ENCODE data around the gene SARS2. TPM values are rescaled to one million over a fixed set of nuclear protein-coding genes. Genes with fewer than 3 reads are reported as not detected.

The SARS2 gene
- total RNA-seq, 2 donors from 2014 or later: 27.2 to 37.2 TPM

DNA sequence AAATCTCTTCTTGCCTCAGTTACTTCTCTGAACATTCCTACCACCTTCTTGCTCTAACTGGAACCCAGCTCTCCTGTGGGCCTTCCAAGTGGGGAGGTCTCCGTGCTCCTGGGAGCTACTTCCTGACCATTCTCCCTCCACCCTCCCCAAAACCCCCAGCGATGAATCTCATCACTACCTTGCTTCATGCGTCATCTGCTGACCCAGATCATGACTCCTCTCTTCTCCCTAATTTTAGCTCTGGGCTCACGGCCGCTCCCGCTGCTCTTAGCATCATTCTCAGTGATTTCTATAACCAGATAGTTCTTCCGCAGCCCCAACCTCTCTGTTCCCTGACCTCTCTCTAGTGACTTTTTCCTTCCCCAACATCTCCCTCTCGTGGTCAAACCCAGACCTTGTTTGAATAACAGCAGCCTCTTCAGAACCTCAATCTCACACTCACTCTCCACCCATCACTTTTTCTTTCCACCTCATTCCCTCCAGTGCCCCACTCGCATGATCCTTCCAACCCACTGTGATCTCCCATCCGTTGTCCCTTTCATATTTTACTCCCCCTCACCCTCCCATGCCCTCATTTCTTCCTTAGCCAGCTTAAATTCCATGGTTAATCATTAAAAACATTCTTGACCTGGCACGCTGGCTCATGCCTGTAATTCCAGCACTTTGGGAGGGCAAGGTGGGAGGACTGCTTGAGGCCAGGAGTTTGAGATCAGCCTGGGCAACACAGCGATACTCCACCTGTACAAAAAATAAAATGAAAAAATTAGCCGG, 22.0 kb upstream of the SARS2 start:
- H3K27me3 ChIP-seq: no peaks in the 10 kb centered on the region
- H3K4me3 ChIP-seq: no peak overlapping the region
- TF ChIP-seq, protein P1, sequence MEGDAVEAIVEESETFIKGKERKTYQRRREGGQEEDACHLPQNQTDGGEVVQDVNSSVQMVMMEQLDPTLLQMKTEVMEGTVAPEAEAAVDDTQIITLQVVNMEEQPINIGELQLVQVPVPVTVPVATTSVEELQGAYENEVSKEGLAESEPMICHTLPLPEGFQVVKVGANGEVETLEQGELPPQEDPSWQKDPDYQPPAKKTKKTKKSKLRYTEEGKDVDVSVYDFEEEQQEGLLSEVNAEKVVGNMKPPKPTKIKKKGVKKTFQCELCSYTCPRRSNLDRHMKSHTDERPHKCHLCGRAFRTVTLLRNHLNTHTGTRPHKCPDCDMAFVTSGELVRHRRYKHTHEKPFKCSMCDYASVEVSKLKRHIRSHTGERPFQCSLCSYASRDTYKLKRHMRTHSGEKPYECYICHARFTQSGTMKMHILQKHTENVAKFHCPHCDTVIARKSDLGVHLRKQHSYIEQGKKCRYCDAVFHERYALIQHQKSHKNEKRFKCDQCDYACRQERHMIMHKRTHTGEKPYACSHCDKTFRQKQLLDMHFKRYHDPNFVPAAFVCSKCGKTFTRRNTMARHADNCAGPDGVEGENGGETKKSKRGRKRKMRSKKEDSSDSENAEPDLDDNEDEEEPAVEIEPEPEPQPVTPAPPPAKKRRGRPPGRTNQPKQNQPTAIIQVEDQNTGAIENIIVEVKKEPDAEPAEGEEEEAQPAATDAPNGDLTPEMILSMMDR (IDR thresholded peaks at IDR 0.05): no peak
- no peaks in the 10 kb centered on the region for H3K36me3 ChIP-seq
- peak overlapping the region in 1 of 2 donors; percentile 24 for H3K9ac ChIP-seq (ENCODE audit: low read depth in 2 of 2, low read length in 2 of 2)
- H3K4me1 ChIP-seq: peaks cover 6% of the 10 kb centered on the region
- H3K9me3 ChIP-seq: no peaks in the 10 kb centered on the region
- H3K27ac ChIP-seq: no peak overlapping the region
- peak; percentile 52 for DNase-seq
- intact Hi-C loops (cut with DNase I): loop anchor here (10.0 kb wide), 1 partner anchor 408 kb away; no protein-coding TSS in a partner anchor

DNA sequence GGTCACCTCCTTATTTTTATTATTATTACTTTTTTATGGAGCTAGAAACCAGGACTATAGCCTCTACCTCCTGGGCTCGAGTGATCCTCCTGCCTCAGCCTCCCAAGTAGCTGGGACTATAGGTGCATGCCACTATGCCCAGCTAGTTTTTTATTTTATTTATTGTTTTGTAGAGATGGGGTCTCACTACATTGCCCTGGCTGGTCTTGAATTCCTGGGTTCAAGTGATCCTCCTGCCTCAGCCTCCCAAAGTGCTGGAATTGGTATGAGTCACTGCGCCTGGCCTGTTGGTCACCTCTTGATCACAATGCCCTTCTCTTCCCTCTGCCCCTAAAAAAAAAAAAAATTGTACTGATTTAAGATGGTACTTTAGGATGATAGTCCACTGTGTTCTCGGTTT, 20.6 kb upstream of the SARS2 start:
- H3K9me3 ChIP-seq: no peaks in the 10 kb centered on the region
- no peak overlapping the region for H3K9ac ChIP-seq (ENCODE audit: low read depth in 2 of 2, low read length in 2 of 2)
- intact Hi-C loops (cut with DNase I): loop anchor here (10.0 kb wide), 1 partner anchor 406 kb away; no protein-coding TSS in a partner anchor
- no peaks in the 10 kb centered on the region for H3K36me3 ChIP-seq
- no peak overlapping the region for H3K4me3 ChIP-seq
- peaks cover 6% of the 10 kb centered on the region for H3K4me1 ChIP-seq
- H3K27ac ChIP-seq: no peak overlapping the region
- no peak for DNase-seq
- TF ChIP-seq, protein P1 (IDR thresholded peaks at IDR 0.05): no peak
- H3K27me3 ChIP-seq: no peaks in the 10 kb centered on the region

DNA sequence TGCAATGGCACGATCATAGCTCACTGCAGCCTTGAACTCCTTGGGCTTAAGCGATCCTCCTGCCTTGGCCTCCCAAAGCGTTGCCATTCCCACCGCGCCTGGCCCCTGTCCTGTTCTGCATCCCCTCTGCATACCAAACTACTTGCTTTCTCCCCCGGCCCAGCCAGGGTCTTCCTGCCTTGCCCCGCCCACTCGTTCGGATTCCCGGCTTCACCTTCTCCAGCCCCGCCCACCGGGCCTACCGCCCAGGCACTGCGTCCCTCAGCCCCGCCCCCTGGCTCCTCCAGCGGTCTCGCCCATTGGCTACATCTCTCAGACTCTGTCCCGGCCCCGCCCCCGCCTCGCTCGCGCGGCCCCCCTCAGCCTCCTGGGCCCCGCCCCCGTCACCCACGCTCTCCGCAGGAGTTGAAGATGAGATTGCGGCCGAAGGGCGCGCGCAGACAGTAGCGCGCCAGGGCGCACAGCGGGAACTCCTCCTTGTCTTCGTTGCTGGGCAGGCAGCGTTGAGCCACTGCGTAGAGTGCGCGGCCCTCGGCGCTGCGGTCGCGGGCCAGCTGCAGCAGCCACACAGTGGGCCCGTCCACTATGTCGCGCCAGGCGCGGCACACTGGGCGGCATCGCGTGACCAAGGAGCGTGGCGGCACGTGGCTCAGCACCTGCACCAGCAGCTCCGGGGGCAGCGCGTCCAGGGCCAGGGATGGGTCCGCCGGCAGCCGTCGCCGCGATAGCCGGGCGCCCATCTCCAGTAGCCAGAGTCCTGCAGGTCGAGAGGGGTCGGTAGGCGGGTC, 19.2 kb upstream of the SARS2 start:
- DNase-seq: peak; percentile 85
- Histone ChIP-seq H3K27me3 (no peaks in the 10 kb centered on the region), H3K4me1 (peaks cover 6% of the 10 kb centered on the region), H3K27ac (no peak overlapping the region), H3K4me3 (peak overlapping the region; percentile 36), H3K9me3 (no peaks in the 10 kb centered on the region), H3K9ac (ENCODE audit: low read depth in 2 of 2, low read length in 2 of 2) (no peak overlapping the region), H3K36me3 (no peaks in the 10 kb centered on the region)
- intact Hi-C loops (cut with DNase I): loop anchor here (10.0 kb wide), 1 partner anchor 405 kb away; no protein-coding TSS in a partner anchor
- TF ChIP-seq, protein P1 (IDR thresholded peaks at IDR 0.05): no peak

DNA sequence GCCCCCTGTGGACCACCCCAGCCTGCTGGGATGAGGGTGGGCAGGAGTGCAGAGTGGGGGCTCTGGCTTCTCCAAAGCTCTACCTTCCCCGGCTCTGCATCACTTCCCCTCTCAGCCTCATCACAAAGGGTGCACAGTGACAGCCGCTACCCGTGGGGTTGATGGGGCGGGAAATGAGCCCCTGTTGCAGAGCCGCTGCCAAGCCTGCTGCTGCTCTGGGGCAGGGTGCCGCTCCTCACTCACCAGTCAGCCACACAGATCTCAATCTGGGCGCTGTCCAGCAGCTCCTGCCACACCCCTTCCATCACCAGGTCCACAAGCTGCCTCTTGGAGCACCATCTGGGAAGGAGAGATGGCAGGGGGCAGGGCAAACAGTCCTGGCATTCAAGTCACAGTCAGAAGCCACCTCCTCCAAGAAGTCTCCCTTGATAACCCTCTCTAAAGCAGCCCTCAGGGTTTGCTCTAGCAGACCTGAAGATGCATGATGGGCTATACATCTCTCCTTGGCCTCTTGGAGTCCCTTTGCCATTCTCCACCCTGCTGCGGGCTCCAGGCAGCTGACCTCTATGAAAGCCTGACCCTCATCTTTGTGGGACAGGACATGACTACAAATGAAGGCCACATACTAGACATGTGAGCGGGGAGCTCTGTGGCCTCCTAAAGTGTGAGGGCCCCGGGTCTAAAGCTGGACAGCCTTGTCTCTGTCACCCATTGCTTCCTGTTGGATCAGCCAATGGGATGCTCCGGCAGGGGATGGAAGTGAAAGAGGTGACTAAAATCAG, 15.9 kb upstream of the SARS2 start:
- TF ChIP-seq, protein P1 (IDR thresholded peaks at IDR 0.05): no peak
- Histone ChIP-seq H3K4me3 (no peak overlapping the region), H3K27me3 (no peaks in the 10 kb centered on the region), H3K27ac (no peak overlapping the region), H3K9ac (ENCODE audit: low read depth in 2 of 2, low read length in 2 of 2) (no peak overlapping the region), H3K36me3 (no peaks in the 10 kb centered on the region), H3K4me1 (peaks cover 6% of the 10 kb centered on the region), H3K9me3 (no peaks in the 10 kb centered on the region)
- DNase-seq: no peak
- intact Hi-C loops (cut with DNase I): no loop called here

Measured in colonic mucosa (tissue), 4 donors.